ENCODE data around the gene RRP9. TPM values are rescaled to one million over a fixed set of nuclear protein-coding genes. Genes with fewer than 3 reads are reported as not detected.

RRP9 gene
- total RNA-seq, 1 donor from 2014 or later = 12.5 TPM

DNA sequence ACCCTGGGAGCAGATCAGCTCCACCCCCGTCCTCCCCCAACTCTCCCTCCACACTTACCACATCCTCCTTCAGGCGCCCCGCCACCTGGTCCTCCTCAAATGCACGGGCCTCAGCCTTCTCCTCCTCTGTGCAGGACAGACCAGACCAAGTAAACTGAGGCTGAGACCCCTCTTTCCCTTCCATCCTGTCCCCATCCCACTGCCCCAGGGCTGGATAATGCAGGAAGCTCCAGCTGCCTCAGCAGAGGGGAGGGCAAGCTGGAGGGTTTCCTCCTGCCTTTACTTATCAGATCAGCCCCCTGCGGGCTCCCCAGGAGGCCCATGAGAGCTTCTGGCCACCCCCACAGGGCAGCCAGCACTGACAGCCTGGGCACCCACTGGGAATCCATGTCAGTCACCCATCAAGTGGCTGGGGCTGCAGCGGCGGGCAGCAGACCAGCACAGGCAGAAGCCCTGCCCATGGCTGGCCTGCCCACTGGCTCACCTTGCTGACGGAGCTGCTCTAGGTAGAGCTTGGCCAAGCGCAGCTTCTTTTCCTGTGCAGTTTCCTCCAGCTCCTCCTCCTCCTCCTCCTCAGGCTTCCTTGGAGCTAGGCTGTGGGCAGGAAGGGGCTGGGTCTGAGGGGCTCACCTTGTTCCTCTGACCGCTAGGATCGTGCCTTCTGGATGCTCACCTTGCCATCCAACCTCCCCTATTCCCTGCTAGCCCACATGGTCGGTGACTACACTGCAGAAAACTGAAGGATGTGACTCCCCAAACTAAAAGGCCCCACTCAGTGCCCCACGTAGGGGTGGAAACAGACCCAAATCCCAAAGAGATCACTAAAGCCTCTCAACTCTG, 3.9 kb downstream of the RRP9 start:
- Histone ChIP-seq H3K36me3 (peaks cover 0 to 50% of the 10 kb centered on the region in 2 donors), H3K27ac (no peak overlapping the region), H3K4me1 (peaks cover 25% of the 10 kb centered on the region), H3K9me3 (no peaks in the 10 kb centered on the region), H3K27me3 (no peaks in the 10 kb centered on the region), H3K4me3 (no peak overlapping the region)
- peak in 1 of 2 donors; percentile 75 for DNase-seq (ENCODE audit: extremely low spot score in 2 of 2)
- intact Hi-C loops (cut with DNase I) = loop anchor here (5.0 kb wide), 1 partner anchor 209 kb away; no protein-coding TSS in a partner anchor
- TF ChIP-seq POLR2AphosphoS5 (IDR thresholded peaks at IDR 0.05; ENCODE audit: insufficient read depth in 1 of 2, low read depth in 1 of 2) (no peak), POLR2A (IDR thresholded peaks at IDR 0.05) (no peak)
- TF ChIP-seq, protein P1, sequence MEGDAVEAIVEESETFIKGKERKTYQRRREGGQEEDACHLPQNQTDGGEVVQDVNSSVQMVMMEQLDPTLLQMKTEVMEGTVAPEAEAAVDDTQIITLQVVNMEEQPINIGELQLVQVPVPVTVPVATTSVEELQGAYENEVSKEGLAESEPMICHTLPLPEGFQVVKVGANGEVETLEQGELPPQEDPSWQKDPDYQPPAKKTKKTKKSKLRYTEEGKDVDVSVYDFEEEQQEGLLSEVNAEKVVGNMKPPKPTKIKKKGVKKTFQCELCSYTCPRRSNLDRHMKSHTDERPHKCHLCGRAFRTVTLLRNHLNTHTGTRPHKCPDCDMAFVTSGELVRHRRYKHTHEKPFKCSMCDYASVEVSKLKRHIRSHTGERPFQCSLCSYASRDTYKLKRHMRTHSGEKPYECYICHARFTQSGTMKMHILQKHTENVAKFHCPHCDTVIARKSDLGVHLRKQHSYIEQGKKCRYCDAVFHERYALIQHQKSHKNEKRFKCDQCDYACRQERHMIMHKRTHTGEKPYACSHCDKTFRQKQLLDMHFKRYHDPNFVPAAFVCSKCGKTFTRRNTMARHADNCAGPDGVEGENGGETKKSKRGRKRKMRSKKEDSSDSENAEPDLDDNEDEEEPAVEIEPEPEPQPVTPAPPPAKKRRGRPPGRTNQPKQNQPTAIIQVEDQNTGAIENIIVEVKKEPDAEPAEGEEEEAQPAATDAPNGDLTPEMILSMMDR (IDR thresholded peaks at IDR 0.05) = no peak

DNA sequence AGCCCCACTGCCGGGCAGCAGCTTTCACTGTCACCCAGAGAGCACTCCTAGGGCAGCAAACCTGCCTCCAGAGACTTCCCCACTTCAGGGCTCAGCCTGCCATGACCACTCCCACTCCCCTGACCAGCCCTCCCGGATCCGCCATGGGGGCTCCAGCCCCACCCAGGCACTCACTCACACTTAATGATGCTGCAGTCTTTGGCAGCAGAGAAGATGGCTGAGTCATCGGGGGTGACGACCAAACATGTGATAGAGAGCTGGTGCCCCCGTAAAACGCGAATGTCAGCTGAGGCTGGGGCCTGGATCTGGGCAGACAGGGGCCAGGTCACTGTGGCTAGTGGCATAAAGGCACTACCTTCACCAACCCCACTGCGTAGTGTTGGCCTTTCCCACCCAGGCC, 4.7 kb downstream of the RRP9 start:
- Histone ChIP-seq H3K27me3 (no peaks in the 10 kb centered on the region), H3K36me3 (peaks cover 0 to 50% of the 10 kb centered on the region in 2 donors), H3K4me3 (no peak overlapping the region), H3K27ac (no peak overlapping the region), H3K9me3 (no peaks in the 10 kb centered on the region), H3K4me1 (peaks cover 18% of the 10 kb centered on the region)
- TF ChIP-seq, protein P1 (IDR thresholded peaks at IDR 0.05) = no peak
- TF ChIP-seq POLR2AphosphoS5 (IDR thresholded peaks at IDR 0.05; ENCODE audit: insufficient read depth in 1 of 2, low read depth in 1 of 2) = no peak
- intact Hi-C loops (cut with DNase I) = loop anchor here (5.0 kb wide), 1 partner anchor 210 kb away; no protein-coding TSS in a partner anchor
- peak in 1 of 2 donors; percentile 60 for DNase-seq (ENCODE audit: extremely low spot score in 2 of 2)

DNA sequence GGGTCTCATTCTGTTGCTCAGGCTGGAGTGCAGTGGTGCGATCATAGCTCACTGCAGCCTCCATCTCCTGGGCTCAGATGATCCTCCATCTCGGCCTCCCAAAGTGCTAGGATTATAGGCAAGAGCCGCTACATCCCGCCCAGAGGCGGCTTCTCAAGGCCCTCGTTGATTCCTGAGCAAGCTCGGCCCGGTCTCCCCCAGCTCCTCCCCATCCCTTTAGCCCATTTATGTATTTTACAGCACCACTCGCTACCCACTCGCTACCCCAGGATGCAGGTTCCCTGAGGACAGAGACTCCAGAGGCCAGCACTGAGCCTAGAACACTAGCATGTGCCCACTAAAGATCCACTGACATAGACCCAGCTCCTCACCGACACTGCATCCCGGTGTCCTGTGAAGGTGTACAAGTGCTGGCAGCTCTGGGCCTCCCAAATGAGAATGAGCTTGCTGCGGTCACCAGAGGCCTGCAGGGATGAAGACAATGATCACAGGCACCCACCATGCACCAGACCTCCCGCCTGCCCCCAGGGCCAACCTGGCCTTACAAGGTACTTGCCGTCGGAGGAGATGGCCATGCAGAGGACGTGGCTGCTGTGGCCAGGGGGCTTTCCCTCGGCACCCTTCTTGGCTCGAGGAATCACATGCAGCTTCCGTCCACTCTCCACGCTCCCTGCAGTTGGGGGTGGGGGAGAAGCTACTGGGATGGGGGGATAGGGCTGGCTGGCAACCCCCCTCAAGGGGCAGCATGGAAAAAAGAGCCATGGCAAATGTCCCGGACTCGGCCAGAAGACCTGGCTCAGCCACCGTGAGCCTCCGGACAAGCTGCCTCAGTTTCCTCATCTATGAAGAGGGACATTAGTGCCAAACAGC, 5.6 kb downstream of the RRP9 start:
- intact Hi-C loops (cut with DNase I) = loop anchor here (5.0 kb wide), 1 partner anchor 211 kb away; no protein-coding TSS in a partner anchor
- H3K4me1 ChIP-seq = peaks cover 14% of the 10 kb centered on the region
- no peak overlapping the region for H3K4me3 ChIP-seq
- no peak for TF ChIP-seq POLR2AphosphoS5 (IDR thresholded peaks at IDR 0.05; ENCODE audit: insufficient read depth in 1 of 2, low read depth in 1 of 2)
- TF ChIP-seq POLR2A (IDR thresholded peaks at IDR 0.05) = no peak
- TF ChIP-seq, protein P1 (IDR thresholded peaks at IDR 0.05) = no peak
- no peaks in the 10 kb centered on the region for H3K9me3 ChIP-seq
- no peak overlapping the region for H3K27ac ChIP-seq
- DNase-seq (ENCODE audit: extremely low spot score in 2 of 2) = peak in 1 of 2 donors; percentile 42
- peaks cover 0 to 50% of the 10 kb centered on the region in 2 donors for H3K36me3 ChIP-seq
- no peaks in the 10 kb centered on the region for H3K27me3 ChIP-seq

DNA sequence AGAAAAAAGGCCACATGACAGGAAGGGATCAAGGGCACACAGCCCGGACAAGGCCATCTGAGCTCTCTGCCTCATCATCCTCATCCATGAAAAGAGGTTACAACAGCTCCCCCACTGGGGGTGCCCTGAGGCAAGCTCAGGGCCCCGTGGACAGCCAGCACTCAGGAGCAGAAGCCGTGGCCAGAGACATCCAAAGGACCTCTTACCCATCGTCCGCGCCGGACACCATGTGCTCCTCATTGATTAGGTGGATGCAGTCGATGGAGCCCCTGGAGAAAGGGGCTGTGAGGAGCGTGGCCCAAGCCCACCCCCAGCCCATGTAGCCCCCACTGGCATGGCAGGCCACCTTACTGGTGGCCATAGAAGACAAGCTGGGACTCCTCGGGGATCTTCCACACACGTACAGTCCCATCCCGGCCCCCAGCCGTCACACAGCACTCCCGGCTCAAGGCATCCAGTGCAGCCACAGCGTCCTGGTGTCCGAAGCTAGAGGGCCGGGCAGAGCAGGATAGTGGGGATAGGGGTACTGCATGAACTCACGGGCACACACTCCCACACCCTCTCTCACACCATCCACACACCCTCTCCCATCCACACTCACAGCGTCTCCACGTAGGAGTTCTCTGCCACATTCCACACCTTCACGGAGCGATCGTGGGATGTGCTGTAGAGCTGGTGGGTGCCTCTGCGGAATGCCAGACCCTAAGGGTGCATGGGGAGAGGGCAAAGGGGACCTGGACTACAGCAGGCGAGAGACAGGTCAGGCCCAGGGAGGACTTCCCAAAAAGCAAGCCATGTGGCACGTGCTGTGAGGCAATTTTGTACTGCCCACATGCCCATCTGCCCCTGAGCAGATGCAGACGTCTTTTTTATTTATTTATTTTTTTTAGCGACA, 6.5 kb downstream of the RRP9 start:
- H3K4me3 ChIP-seq = no peak overlapping the region
- no peak overlapping the region for H3K27ac ChIP-seq
- DNase-seq (ENCODE audit: extremely low spot score in 2 of 2) = no peak
- no peaks in the 10 kb centered on the region for H3K9me3 ChIP-seq
- H3K27me3 ChIP-seq = no peaks in the 10 kb centered on the region
- intact Hi-C loops (cut with DNase I) = loop anchor here (5.0 kb wide), 1 partner anchor 212 kb away; no protein-coding TSS in a partner anchor
- TF ChIP-seq, protein P1 (IDR thresholded peaks at IDR 0.05) = no peak
- TF ChIP-seq POLR2AphosphoS5 (IDR thresholded peaks at IDR 0.05; ENCODE audit: insufficient read depth in 1 of 2, low read depth in 1 of 2) (no peak), POLR2A (IDR thresholded peaks at IDR 0.05) (no peak)
- peaks cover 5% of the 10 kb centered on the region for H3K4me1 ChIP-seq
- peaks cover 0 to 50% of the 10 kb centered on the region in 2 donors for H3K36me3 ChIP-seq
